NB4 (cell line): ENCODE results near the gene CAMTA1.

Experiments
- POLR2A ChIP-seq: IDR thresholded peaks from 2 replicates; pipeline ENCODE4 v1.6.1; 2011; ENCODE audit warnings: mild to moderate bottlenecking; ENCODE audit not compliant: insufficient read length; ENCODE audit errors: extremely low read depth
- TF ChIP-seq, protein P1 (sequence below): IDR thresholded peaks from one replicate; pipeline ENCODE4 v1.5.1; 2012; ENCODE audit warnings: low read depth, low read length

DNA sequence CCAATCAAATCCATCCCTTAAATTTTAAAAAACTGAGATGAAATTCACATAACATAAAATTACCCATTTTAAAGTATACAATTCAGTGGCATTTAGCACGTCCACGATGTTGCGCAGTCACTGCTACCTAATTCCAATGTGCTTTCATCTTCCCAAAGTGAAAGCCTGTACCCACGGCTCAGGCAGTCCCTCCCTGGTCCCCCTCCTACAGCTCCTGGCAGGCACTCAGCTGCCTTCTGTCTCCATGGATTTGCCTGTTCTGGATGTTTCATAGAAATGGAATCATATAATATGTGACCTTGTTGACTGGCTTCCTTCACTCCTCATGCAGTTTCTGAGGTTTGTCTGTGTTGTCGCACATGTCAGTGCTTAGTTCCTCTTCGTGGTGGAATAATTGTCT lies 386.3 kb downstream of the CAMTA1 start:
- no peak for TF ChIP-seq POLR2A
- TF ChIP-seq, protein P1, sequence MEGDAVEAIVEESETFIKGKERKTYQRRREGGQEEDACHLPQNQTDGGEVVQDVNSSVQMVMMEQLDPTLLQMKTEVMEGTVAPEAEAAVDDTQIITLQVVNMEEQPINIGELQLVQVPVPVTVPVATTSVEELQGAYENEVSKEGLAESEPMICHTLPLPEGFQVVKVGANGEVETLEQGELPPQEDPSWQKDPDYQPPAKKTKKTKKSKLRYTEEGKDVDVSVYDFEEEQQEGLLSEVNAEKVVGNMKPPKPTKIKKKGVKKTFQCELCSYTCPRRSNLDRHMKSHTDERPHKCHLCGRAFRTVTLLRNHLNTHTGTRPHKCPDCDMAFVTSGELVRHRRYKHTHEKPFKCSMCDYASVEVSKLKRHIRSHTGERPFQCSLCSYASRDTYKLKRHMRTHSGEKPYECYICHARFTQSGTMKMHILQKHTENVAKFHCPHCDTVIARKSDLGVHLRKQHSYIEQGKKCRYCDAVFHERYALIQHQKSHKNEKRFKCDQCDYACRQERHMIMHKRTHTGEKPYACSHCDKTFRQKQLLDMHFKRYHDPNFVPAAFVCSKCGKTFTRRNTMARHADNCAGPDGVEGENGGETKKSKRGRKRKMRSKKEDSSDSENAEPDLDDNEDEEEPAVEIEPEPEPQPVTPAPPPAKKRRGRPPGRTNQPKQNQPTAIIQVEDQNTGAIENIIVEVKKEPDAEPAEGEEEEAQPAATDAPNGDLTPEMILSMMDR = no peak
